ELF-1 (cell line): ENCODE measurements around the gene ERGIC1.

ENCODE experiments used
- DNase-seq: peaks from one replicate; pipeline ENCODE4 v3.0.0-alpha.2; 2016; ENCODE audit warnings: low read depth, low spot score

The ERGIC1 gene

GRCh38 chr5:172901788-172902496, 67.9 kb downstream of the ERGIC1 start:
- DNase-seq: peak; percentile 54

GRCh38 chr5:172902497-172903472, 68.7 kb downstream of the ERGIC1 start:
- peak; percentile 65 for DNase-seq

- DNase-seq: no peak
Measured at GRCh38 chr5:172903790-172904189, 69.7 kb downstream of the ERGIC1 start.

GRCh38 chr5:172904312-172904642, 70.2 kb downstream of the ERGIC1 start:
- no peak for DNase-seq

DNA sequence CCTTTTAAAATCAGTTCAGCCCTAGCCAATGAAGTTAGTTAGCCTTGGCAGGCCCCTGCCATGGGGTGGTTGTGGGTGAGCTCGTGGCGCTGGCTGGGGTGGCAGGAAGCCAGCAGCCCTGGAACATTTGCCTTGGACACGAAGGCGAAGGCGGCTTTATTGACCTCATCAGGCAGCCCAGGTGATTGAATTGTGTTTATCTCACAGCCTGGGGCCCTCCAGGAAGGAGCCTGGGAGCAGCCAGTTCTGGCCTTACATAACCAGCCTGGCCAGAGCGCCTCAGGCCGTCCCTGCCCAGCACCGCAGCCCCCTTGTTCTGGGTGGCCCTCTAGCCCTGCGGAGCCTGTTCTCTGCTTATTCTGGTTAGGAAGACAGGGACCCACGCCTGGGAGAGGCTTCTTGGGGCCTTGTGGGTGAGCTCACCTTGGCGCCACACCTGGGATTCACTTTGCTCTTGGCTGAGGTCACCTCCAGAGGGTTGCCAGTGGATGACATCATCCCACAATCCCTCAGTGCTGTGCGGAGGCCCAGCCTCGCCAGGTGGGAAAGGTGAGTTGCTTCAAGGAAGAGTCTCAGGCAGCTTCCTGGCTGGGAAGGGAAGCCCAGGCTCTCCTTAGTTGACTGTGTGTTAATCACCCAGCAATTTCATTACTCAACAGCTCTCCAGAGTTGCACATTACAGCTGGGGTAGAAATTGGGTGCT, 70.7 kb downstream of the ERGIC1 start:
- DNase-seq: peak; percentile 90

DNA sequence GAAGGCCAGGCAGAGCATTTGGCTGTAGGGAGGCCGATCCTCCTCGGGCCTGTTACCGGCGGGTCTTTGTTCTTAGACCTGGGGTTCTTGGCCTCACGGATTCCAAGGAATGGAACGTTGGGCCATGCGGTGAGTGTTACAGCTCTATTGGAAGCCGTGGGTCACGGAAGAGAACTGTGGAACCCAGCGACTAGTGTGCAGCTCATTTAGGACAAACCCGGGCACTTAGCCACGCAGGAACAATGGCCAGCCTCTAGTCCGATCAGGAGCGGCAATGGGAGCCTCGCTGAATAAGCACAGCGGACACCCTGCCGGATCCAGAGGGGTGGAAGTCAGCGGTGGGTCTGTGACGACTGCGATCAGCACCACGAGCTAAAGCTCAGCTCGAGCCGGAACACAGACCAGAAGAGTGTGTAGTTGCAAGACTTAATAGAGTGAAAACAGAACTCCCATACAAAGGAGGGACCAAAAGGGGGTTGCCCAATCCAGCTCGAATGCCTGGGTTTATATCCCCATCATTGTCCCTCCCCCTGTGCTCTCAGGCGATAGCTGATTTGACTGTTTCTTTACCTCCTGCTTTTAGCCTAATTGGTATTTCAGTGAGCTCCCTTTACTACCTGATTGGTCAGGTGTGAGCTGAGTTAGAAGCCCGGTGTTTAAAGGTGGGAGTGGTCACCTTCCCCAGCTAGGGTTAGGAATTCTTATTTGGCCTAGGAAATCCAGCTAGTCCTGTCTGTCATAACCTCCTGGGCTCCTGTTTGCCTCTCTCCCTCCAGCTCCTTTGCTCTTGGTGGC, 71.5 kb downstream of the ERGIC1 start:
- peak; percentile 74 for DNase-seq

GRCh38 chr5:172906436-172906835, 72.4 kb downstream of the ERGIC1 start:
- no peak for DNase-seq

- no peak for DNase-seq
Measured at GRCh38 chr5:172906888-172907287, 72.8 kb downstream of the ERGIC1 start.

GRCh38 chr5:172907657-172908056, 73.6 kb downstream of the ERGIC1 start:
- no peak for DNase-seq

DNA sequence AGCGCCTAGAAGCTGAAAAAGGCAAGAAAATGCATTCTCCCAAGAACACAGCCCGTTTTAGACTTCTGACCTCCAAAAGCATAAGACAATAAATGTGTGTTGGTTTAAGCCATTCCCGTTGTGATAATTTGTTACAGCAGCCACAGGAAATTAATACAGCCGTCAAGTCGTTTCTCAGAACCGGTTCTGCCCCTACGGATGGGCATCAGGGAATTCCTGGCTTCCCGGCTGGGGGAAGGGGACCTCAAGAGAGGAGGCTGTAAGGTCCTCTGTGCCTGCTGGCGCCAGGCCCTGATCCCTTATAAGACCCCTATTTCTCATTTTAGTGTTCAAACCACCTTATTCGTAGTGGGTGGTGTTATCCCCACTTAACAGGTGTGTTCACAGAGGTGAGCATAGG, 74.6 kb downstream of the ERGIC1 start:
- DNase-seq: no peak

GRCh38 chr5:172909931-172910502, 76.0 kb downstream of the ERGIC1 start:
- DNase-seq: no peak

DNA sequence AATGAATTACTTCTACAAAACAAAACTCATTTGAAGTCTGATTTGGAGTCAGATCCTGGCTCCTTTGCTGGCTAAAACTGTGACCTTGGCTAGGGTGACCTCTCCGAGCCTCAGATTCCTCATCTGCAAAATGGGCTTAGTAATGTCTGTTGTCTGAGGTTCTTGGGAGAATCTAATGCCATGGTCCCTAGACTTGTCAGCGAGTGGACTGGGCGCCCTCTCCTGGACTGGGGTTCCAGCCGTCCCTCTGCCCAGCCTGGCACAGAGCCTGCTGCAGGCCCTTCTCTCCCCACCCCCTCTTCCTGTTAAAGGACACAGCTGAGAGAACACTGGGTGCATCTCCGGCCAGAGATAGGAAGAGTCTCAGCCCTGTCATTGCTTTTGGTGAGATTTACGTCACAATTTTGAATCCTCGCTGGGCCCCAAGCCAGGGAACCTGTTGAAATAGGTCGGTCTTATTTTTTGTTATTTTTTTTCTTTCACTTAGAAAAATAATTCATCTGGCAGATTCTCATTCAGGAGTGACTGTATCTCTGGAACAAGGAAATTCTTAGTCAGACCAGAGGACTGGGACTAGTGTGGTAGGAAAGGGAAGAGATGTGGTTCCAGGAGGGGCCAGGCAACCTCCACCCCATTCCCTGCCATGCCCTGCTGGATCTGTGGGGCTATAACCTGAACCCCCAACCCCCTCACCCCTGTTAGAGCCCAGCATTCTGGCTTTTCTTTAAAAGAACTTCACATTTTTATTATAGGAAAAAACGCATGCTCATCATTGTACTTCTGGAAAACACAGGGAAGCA, 77.0 kb downstream of the ERGIC1 start:
- DNase-seq: peak; percentile 32

DNA sequence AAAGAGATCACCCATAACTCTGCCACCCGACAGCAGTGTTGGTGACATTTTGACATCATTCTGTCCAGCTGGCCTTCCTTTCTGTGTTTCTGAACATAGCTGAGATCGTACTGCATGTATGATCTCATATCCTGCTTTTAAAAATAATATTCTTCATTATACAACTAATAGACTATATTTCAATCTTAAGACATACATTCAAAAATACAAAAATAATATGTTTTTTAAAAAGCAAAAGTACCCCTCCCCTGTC, 77.5 kb downstream of the ERGIC1 start:
- no peak for DNase-seq

- no peak for DNase-seq
Measured at GRCh38 chr5:172911976-172912375, 77.9 kb downstream of the ERGIC1 start.

- DNase-seq: no peak
Measured at GRCh38 chr5:172913117-172913850, 79.2 kb downstream of the ERGIC1 start.

DNA sequence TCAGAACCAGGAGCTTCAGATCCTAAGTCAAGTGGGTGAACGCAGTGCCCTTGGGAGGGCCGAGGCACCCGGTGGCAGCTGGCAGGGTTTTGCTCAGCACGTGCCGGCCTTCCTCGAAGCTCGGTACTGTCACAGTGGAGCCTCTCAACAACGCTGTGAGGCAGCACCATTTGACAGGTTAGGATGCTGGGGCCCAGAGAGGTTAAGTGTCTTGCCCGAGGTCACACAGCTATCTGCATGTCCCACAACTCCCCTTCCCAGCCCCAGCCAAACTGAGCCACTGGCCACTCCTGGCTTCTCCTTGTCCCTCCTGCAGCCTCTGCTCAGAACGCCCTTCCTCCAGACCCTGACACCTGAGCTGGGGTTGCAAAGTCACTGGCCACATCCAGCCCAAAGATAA, 81.5 kb downstream of the ERGIC1 start:
- DNase-seq: no peak

DNA sequence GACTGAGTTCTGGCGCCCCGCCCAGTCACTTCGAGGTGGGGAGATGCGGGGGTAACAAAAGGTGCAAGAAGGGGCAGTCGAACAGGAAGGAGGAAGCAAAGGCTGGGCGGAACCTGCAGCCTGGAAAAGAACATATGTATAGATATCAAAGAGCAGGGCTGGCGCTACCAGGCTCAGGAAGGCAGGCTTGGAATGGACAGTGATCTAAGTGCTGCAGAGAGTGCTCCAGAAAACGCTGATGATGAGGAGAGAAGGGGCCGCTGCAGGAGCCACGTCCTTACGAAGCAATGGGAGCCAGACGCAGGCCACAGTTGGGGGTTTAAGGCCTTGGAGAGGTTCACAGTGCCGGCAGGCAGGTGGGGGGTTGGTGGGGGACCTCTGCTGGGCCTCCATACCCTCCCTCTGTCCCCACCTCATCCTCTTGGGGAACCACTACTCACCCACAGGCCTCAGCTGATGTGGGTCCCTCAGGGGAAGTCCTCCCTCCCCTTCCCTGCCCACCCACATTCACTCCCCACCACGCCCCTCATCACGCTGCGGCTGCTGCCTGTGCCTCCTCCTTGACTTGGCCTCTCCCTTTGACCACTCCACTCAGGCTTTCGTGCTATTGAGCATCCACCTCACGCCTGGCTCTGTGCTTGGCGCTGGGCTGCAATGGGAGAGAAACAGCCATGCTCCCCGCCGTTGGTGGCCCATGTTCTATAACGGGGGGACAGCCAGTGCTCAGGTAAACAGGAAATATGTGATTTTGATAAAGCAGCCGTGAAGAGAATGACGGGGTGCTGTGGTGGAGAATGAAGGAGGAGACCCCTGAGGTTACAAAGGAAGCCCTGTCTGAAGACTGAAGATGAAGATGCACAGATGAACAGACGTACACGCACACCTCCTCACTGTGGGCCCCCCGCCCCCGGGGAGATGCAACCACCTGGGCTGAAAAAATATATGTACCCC, 84.6 kb downstream of the ERGIC1 start:
- no peak for DNase-seq

DNA sequence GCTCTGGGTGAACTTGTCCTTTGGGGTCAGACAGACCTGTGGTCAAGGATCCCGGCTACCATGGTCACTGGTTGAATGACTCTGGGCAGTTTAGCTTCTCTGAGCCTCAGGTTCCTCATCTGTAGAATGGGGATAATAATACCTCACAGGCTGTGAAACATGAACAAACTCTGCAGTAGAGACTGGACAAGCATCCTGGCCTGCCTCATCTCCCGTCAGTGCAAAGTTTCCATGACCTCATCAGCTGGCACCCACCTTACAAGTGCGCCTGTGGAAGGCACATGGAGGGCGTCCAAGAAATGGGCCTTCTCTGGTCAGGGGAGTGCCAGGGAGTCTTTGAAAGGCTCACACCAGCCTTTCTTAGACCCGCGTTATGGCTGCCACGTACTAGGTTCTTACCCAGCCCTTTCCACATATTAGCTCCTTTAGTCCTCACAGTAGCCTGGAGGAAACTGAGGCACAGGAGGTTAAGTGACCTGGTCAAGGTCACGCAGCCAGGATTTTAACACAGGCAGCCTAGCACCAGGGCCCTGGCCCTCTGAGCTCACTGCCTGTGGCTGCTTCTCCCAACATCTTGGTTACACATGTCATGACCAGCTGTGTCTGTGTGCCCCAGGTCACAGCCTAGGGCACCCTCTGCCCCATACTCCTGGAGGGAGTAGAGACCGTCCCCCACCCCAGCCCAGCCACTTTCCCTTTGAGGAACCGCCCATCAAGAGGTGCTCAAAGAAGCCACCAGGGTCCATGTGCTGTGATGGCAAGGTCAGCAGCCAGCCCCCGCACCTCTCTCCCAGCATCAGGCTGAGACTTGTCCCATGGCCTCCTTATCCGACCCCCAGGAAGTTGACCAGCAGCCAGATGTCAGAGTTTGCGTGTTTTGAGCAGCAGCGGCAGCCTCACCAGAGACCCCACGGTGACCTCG, 85.7 kb downstream of the ERGIC1 start:
- no peak for DNase-seq
